Naive thymus-derived CD4-positive, alpha-beta T cell (primary cell): ENCODE results near the gene FAM120B. TPM values are rescaled to one million over a fixed set of nuclear protein-coding genes. Genes with fewer than 3 reads are reported as not detected.

Source experiments
- ATAC-seq: fragments of 150-1000 bp; cut with Tn5 transposase; 2 replicates; pipeline ENCODE4 v1.10.0; 2021; ENCODE audit warnings: mild to moderate bottlenecking, moderate library complexity
- CTCF ChIA-PET: fragments of 350-600 bp; sonication (Branson Sonifier 250); formaldehyde crosslinking; loops from one replicate; lab custom pipeline; 2021; ENCODE audit warnings: antibody characterized with exemption; lab: Charles Lee
- POLR2A ChIA-PET: fragments of 350-600 bp; sonication (Branson Sonifier 250); formaldehyde crosslinking; loops from one replicate; lab custom pipeline; 2021; ENCODE audit warnings: antibody characterized with exemption, inconsistent platforms; lab: Charles Lee
- DNase-seq, 9 donors: peaks; one replicate each; pipeline versions ENCODE4 v3.0.0 to v3.0.0-alpha.2; 2020 to 2022; ENCODE audit warnings: mixed read lengths in 1 of 9
- H3K27ac ChIP-seq: one replicate; pipeline ENCODE4 v1.7.0; 2013; ENCODE audit warnings: mild to moderate bottlenecking, low read depth, low read length, moderate library complexity
- H3K27me3 ChIP-seq, 2 donors: one replicate each; pipeline ENCODE4 v1.7.0; 2013; ENCODE audit warnings: low read length in 2 of 2, mild to moderate bottlenecking in 2 of 2, moderate library complexity in 2 of 2; ENCODE audit not compliant: control insufficient read depth in 2 of 2, insufficient read depth in 2 of 2
- H3K36me3 ChIP-seq, 3 experiments: 1 replicate in 2 of 3; 2 replicates in 1 of 3; pipeline ENCODE4 v1.7.0; 2013; ENCODE audit warnings: low read length in 3 of 3, mild to moderate bottlenecking in 3 of 3, moderate library complexity in 1 of 3; ENCODE audit not compliant: insufficient read depth in 3 of 3, control insufficient read depth in 2 of 3
- H3K4me1 ChIP-seq, 2 donors: one replicate each; pipeline ENCODE4 v1.7.0; 2013; ENCODE audit warnings: low read length in 2 of 2, mild to moderate bottlenecking in 2 of 2, moderate library complexity in 1 of 2; ENCODE audit not compliant: control insufficient read depth in 2 of 2, insufficient read depth in 2 of 2
- H3K4me3 ChIP-seq: 2 replicates; pipeline ENCODE4 v1.7.0; 2013; ENCODE audit warnings: mild to moderate bottlenecking, low read length
- H3K9me3 ChIP-seq, 3 experiments: 1 replicate in 2 of 3; 2 replicates in 1 of 3; pipeline ENCODE4 v1.7.0; 2013; ENCODE audit warnings: low read length in 3 of 3; ENCODE audit not compliant: control insufficient read depth in 2 of 3
- H3K27ac Mint-ChIP-seq, 9 donors: one replicate each; pipeline ENCODE4 v1.8.0; 2020 to 2022; ENCODE audit warnings: mixed read lengths in 9 of 9, mild to moderate bottlenecking in 8 of 9, moderate library complexity in 5 of 9, inconsistent platforms in 2 of 9
- H3K27me3 Mint-ChIP-seq, 5 donors: one replicate each; pipeline ENCODE4 v1.8.0; 2021 to 2022; ENCODE audit warnings: mixed read lengths in 5 of 5, mild to moderate bottlenecking in 1 of 5
- H3K36me3 Mint-ChIP-seq, 5 donors: one replicate each; pipeline ENCODE4 v1.8.0; 2020 to 2022; ENCODE audit warnings: mixed read lengths in 5 of 5, mild to moderate bottlenecking in 3 of 5, inconsistent platforms in 1 of 5
- H3K4me1 Mint-ChIP-seq, 7 donors: one replicate each; pipeline ENCODE4 v1.8.0; 2020 to 2022; ENCODE audit warnings: mixed read lengths in 7 of 7, mild to moderate bottlenecking in 3 of 7, inconsistent platforms in 1 of 7
- H3K4me3 Mint-ChIP-seq, 10 donors: one replicate each; pipeline ENCODE4 v1.8.0; 2020 to 2022; ENCODE audit warnings: mild to moderate bottlenecking in 10 of 10, mixed read lengths in 10 of 10, moderate library complexity in 6 of 10, inconsistent platforms in 2 of 10
- H3K9me3 Mint-ChIP-seq, 11 donors: one replicate each; pipeline ENCODE4 v1.8.0; 2020 to 2022; ENCODE audit warnings: mixed read lengths in 11 of 11, mild to moderate bottlenecking in 4 of 11, inconsistent platforms in 1 of 11, moderate library complexity in 1 of 11
- intact Hi-C, 2 donors: fragments of 100-400 bp; cut with micrococcal nuclease; formaldehyde crosslinking; loops; one replicate each; pipeline ENCODE4 v1.15.1; 2023
- polyA plus RNA-seq, 2 donors: library from polyadenylated mRNA; unstranded; fragments of 300-500 nt; fragmentation: Illumina TruSeq; gene quantifications; one replicate each; pipeline ENCODE4 v1.2.3, GENCODE V29; 2021
- total RNA-seq, 6 experiments: library from RNA in 5 of 6; stranded (reverse) in 5 of 6; gene quantifications; 1 replicate in 5 of 6; 2 replicates in 1 of 6; pipeline ENCODE4 v1.2.3 and lab custom pipeline; 2021 to 2026

Gene FAM120B
- total and polyA plus RNA-seq, 7 experiments from 2014 or later, result 27.2 to 53.4 (median 35.5) TPM

DNA sequence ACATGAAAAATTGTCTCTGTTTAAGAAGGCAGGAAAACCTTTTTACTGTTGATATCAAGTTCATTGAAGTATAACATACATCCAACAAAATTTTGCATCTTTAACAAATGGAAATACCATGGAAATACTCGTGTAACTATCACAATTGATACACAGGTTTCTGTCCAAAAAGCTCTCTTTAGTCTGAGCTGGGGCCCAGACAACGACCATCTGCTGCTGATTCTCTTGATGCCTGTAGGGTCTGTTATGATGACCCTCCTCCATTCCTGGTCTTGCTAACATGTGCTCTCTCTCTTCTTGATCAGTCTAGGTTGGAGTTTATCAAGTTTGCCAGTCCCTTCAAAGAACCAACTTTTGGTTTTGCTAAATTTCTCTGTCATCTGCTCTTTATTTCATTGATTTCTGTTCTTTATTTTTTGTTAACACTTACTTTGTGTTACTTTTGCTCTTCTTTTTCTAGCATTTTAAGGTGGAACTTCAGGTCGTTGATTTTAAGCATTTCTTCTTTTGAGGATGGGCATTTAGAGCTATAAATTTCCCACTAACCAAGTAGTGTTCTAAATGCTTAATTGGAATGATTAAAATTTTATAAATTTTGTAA lies 129.8 kb downstream of the FAM120B start:
- H3K9me3 Mint-ChIP-seq, result peaks cover 0 to 16% (median 7%) of the 10 kb centered on the region in 11 donors
- intact Hi-C loops, result no loop called here
- DNase-seq (no peak), ATAC-seq (no peak)
- Histone ChIP-seq H3K27me3 (no peaks in the 10 kb centered on the region), H3K27ac (no peak overlapping the region), H3K4me3 (no peak overlapping the region), H3K36me3 (no peaks in the 10 kb centered on the region), H3K4me1 (no peaks in the 10 kb centered on the region), H3K9me3 (peaks cover 0 to 10% (median 0%) of the 10 kb centered on the region in 3 experiments)
- ChIA-PET CTCF (no interaction called here), POLR2A (no interaction called here)
- peak overlapping the region in 1 of 9 donors; percentile 49 for H3K27ac Mint-ChIP-seq
- peaks cover 4 to 17% (median 13%) of the 10 kb centered on the region in 5 donors for H3K27me3 Mint-ChIP-seq
- peaks cover 0 to 7% (median 2%) of the 10 kb centered on the region in 5 donors for H3K36me3 Mint-ChIP-seq
- H3K4me3 Mint-ChIP-seq, result no peak overlapping the region
- peaks cover 0 to 8% (median 0%) of the 10 kb centered on the region in 7 donors for H3K4me1 Mint-ChIP-seq

- Histone ChIP-seq H3K4me3 (no peak overlapping the region), H3K27ac (no peak overlapping the region), H3K36me3 (no peaks in the 10 kb centered on the region), H3K4me1 (no peaks in the 10 kb centered on the region), H3K9me3 (peaks cover 0 to 10% (median 0%) of the 10 kb centered on the region in 3 experiments), H3K27me3 (no peaks in the 10 kb centered on the region)
- POLR2A ChIA-PET, result no interaction called here
- peaks cover 4 to 15% (median 8%) of the 10 kb centered on the region in 5 donors for H3K27me3 Mint-ChIP-seq
- CTCF ChIA-PET, result no interaction called here
- intact Hi-C loops, result no loop called here
- H3K4me1 Mint-ChIP-seq, result peaks cover 0 to 13% (median 0%) of the 10 kb centered on the region in 7 donors
- H3K9me3 Mint-ChIP-seq, result peaks cover 0 to 16% (median 7%) of the 10 kb centered on the region in 11 donors
- peak overlapping the region in 7 of 10 donors; percentile 27 to 59 (median 43) for H3K4me3 Mint-ChIP-seq
- peaks cover 0 to 7% (median 2%) of the 10 kb centered on the region in 5 donors for H3K36me3 Mint-ChIP-seq
- DNase-seq (peak in 1 of 9 donors; percentile 9), ATAC-seq (no peak)
- peak overlapping the region in 1 of 9 donors; percentile 39 for H3K27ac Mint-ChIP-seq
Observed at GRCh38 chr6:170437719-170438401, 131.3 kb downstream of the FAM120B start.

DNA sequence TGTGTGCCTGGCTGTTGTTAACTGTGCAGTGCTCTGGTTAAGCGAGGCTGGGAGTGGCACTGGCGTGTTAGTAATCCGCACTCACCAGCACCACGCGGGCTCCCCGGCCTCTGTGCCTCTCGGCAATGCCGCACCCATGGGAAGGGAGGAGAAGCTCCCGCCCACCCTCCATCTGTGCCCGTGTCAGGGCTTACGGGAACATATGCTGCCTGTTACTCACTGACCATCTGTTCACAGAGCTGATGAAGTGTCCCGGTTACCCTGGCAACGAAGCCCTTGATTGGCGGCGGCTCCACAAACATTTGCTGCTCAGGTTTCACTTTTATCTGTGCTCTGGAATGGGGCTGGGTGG lies 131.8 kb downstream of the FAM120B start:
- Histone ChIP-seq H3K27ac (no peak overlapping the region), H3K9me3 (peaks cover 0 to 10% (median 0%) of the 10 kb centered on the region in 3 experiments), H3K36me3 (no peaks in the 10 kb centered on the region), H3K4me1 (no peaks in the 10 kb centered on the region), H3K4me3 (no peak overlapping the region), H3K27me3 (no peaks in the 10 kb centered on the region)
- DNase-seq (peak in 1 of 9 donors; percentile 33), ATAC-seq (peak; percentile 67)
- intact Hi-C loops, result no loop called here
- Mint-ChIP-seq H3K27ac (no peak overlapping the region), H3K4me3 (peak overlapping the region in 7 of 10 donors; percentile 30 to 63 (median 49)), H3K27me3 (peaks cover 4 to 9% (median 7%) of the 10 kb centered on the region in 5 donors), H3K36me3 (peaks cover 0 to 7% (median 2%) of the 10 kb centered on the region in 5 donors), H3K9me3 (peaks cover 0 to 16% (median 7%) of the 10 kb centered on the region in 11 donors), H3K4me1 (peaks cover 0 to 13% (median 0%) of the 10 kb centered on the region in 7 donors)
- POLR2A ChIA-PET, result no interaction called here
- CTCF ChIA-PET, result no interaction called here

DNA sequence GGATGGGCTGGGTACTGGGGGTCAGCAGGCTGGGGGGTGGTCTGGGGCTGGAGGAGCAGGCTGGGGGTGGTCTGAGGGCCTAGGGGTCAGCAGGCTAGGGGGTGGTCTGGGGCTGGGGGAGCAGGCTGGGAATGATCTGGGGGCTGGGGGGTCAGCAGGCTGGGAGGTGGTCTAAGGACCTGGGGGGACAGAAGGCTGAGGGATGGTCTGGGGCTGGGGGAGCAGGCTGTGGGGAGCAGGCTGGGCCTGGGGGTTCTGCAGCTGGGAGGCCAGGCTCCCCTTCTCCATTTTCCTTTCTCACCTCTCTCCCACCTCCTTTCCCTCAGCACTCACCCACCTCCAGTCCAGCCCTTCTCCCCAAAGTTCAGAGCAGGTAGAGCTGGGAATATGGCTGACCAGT lies 132.3 kb downstream of the FAM120B start:
- H3K27me3 Mint-ChIP-seq, result peaks cover 4 to 9% (median 7%) of the 10 kb centered on the region in 5 donors
- H3K4me1 Mint-ChIP-seq, result peaks cover 0 to 17% (median 0%) of the 10 kb centered on the region in 7 donors
- no peak overlapping the region for H3K27ac ChIP-seq
- peaks cover 0 to 16% (median 7%) of the 10 kb centered on the region in 11 donors for H3K9me3 Mint-ChIP-seq
- H3K27ac Mint-ChIP-seq, result no peak overlapping the region
- H3K27me3 ChIP-seq, result no peaks in the 10 kb centered on the region
- intact Hi-C loops, result no loop called here
- no peaks in the 10 kb centered on the region for H3K36me3 ChIP-seq
- H3K4me1 ChIP-seq, result no peaks in the 10 kb centered on the region
- ChIA-PET POLR2A (no interaction called here), CTCF (no interaction called here)
- H3K4me3 Mint-ChIP-seq, result peak overlapping the region in 2 of 10 donors; percentile 7 to 47
- DNase-seq (peak in 1 of 9 donors; percentile 0), ATAC-seq (no peak)
- peaks cover 0 to 7% (median 2%) of the 10 kb centered on the region in 5 donors for H3K36me3 Mint-ChIP-seq
- H3K9me3 ChIP-seq, result peaks cover 0 to 10% (median 0%) of the 10 kb centered on the region in 3 experiments
- no peak overlapping the region for H3K4me3 ChIP-seq

- intact Hi-C loops, result no loop called here
Observed at GRCh38 chr6:170439366-170440361, 133.1 kb downstream of the FAM120B start.

GRCh38 chr6:170440437-170440836 lies 133.9 kb downstream of the FAM120B start:
- Histone ChIP-seq H3K27ac (no peak overlapping the region), H3K4me1 (no peaks in the 10 kb centered on the region), H3K27me3 (no peaks in the 10 kb centered on the region), H3K9me3 (peaks cover 0 to 10% (median 0%) of the 10 kb centered on the region in 3 experiments), H3K4me3 (no peak overlapping the region), H3K36me3 (no peaks in the 10 kb centered on the region)
- CTCF ChIA-PET, result no interaction called here
- H3K27me3 Mint-ChIP-seq, result peaks cover 4 to 8% (median 6%) of the 10 kb centered on the region in 5 donors
- peaks cover 0 to 16% (median 7%) of the 10 kb centered on the region in 11 donors for H3K9me3 Mint-ChIP-seq
- peak in 1 of 9 donors; percentile 6 for DNase-seq
- H3K27ac Mint-ChIP-seq, result no peak overlapping the region
- ATAC-seq, result no peak
- intact Hi-C loops, result no loop called here
- H3K4me1 Mint-ChIP-seq, result peaks cover 0 to 18% (median 0%) of the 10 kb centered on the region in 7 donors
- POLR2A ChIA-PET, result no interaction called here
- no peak overlapping the region for H3K4me3 Mint-ChIP-seq
- peaks cover 0 to 7% (median 2%) of the 10 kb centered on the region in 5 donors for H3K36me3 Mint-ChIP-seq

More at GRCh38 chr6:170439366-170440361, 133.1 kb downstream of the FAM120B start:
- no peak overlapping the region for H3K4me3 ChIP-seq
- H3K4me1 ChIP-seq, result no peaks in the 10 kb centered on the region
- H3K27ac ChIP-seq, result no peak overlapping the region
- ATAC-seq (no peak), DNase-seq (peak in 1 of 9 donors; percentile 9)
- Mint-ChIP-seq H3K4me1 (peaks cover 0 to 18% (median 0%) of the 10 kb centered on the region in 7 donors), H3K9me3 (peaks cover 0 to 16% (median 7%) of the 10 kb centered on the region in 11 donors), H3K36me3 (peaks cover 0 to 7% (median 2%) of the 10 kb centered on the region in 5 donors), H3K4me3 (peak overlapping the region in 1 of 10 donors; percentile 47), H3K27ac (peak overlapping the region in 1 of 9 donors; percentile 72), H3K27me3 (peaks cover 4 to 8% (median 6%) of the 10 kb centered on the region in 5 donors)
- peaks cover 0 to 10% (median 0%) of the 10 kb centered on the region in 3 experiments for H3K9me3 ChIP-seq
- no peaks in the 10 kb centered on the region for H3K36me3 ChIP-seq
- H3K27me3 ChIP-seq, result no peaks in the 10 kb centered on the region
- CTCF ChIA-PET, result no interaction called here
- POLR2A ChIA-PET, result no interaction called here
